Astrocyte of the spinal cord (primary cell): Measurements from ENCODE around the gene FAM240A.

Experiments used
- DNase-seq: peaks from one replicate; pipeline ENCODE4 v3.0.0; 2011; ENCODE audit warnings: low read depth, low spot score
- H3K4me3 ChIP-seq: 2 replicates; pipeline ENCODE4 v1.5.1; 2011; ENCODE audit warnings: low read depth, mild to moderate bottlenecking, low read length, moderate library complexity
- in situ Hi-C: cut with HindIII; loops from 2 replicates; pipeline ENCODE4 v1.10.0; 2017; ENCODE audit warnings: low sequenced_read_pairs
- TF ChIP-seq, protein P1 (sequence below): IDR thresholded peaks from 2 replicates; pipeline ENCODE4 v1.5.1; 2012; ENCODE audit warnings: low read depth, mild to moderate bottlenecking, low read length, inconsistent platforms

FAM240A gene

DNA sequence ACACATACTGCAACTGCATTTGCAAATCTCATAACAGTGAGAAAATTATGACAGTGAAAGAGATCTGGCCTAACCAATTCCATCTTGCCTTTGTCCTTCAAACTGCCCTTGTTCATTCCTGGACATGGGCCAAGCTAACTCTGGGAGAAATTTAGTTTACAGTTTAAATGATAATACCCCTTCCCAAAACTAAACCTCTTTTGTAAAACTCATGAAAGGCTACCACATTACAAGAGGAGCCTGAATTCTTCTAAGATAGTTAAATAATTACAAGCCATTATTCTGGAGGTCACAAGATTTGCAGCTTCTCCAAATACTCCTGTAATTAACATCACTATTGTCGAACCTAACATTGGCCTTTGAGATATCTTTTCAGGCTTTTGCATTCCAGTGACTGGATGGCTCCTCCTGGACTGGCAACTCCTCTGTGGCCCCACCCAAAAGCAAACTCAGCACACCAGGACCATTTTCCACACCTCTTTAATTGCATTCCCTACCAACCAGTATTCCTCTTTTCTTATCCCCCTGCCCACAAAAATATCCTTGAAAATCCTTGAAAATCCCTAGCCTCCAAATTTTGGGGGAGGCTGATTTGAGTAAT lies 8.8 kb upstream of the FAM240A start:
- no peak for DNase-seq
- in situ Hi-C loops: no loop called here
- TF ChIP-seq, protein P1, sequence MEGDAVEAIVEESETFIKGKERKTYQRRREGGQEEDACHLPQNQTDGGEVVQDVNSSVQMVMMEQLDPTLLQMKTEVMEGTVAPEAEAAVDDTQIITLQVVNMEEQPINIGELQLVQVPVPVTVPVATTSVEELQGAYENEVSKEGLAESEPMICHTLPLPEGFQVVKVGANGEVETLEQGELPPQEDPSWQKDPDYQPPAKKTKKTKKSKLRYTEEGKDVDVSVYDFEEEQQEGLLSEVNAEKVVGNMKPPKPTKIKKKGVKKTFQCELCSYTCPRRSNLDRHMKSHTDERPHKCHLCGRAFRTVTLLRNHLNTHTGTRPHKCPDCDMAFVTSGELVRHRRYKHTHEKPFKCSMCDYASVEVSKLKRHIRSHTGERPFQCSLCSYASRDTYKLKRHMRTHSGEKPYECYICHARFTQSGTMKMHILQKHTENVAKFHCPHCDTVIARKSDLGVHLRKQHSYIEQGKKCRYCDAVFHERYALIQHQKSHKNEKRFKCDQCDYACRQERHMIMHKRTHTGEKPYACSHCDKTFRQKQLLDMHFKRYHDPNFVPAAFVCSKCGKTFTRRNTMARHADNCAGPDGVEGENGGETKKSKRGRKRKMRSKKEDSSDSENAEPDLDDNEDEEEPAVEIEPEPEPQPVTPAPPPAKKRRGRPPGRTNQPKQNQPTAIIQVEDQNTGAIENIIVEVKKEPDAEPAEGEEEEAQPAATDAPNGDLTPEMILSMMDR: no peak
- no peak overlapping the region for H3K4me3 ChIP-seq

DNA sequence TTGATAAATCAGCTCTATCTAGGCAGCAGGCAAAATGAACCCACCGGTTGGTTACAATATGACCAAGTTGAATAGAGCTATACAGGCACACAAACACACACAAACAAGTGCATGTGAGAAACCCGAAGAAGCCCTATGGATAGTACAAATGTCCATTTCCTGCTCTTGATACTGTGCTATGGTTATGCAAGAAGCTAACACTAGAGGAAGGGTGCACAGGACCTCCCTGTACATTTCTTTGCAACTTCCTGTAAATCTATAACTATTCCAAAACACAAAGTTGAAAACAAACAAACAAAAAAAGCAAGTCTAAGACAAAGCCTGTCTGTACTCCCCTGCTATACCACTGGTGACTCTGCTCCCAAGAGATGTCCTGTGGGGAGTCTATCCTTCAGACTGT lies 8.2 kb upstream of the FAM240A start:
- DNase-seq: no peak
- TF ChIP-seq, protein P1: no peak
- in situ Hi-C loops: no loop called here
- no peak overlapping the region for H3K4me3 ChIP-seq

DNA sequence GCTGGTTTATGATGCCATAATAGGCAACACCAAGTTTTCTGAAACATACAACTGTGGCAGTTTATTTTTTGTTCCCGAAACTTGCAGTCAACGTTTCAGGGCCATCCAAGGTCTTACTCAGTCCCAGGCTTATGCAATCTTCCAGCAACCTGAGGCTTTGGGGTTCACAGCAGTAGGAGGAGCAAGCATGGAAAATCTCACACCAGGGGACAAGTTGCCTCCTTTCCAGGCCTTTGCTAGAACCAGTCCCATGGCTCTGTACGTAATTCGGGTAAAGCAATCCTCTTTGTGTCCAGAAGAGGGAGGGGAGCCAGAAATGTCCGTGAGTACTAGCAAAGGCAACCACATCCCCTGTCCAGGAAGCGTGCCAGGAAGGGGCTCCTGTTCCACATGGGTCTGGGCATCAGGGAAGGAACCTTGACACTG lies 4.7 kb upstream of the FAM240A start:
- no peak overlapping the region for H3K4me3 ChIP-seq
- in situ Hi-C loops: no loop called here
- DNase-seq: peak; percentile 3
- TF ChIP-seq, protein P1: peak; percentile 13

DNA sequence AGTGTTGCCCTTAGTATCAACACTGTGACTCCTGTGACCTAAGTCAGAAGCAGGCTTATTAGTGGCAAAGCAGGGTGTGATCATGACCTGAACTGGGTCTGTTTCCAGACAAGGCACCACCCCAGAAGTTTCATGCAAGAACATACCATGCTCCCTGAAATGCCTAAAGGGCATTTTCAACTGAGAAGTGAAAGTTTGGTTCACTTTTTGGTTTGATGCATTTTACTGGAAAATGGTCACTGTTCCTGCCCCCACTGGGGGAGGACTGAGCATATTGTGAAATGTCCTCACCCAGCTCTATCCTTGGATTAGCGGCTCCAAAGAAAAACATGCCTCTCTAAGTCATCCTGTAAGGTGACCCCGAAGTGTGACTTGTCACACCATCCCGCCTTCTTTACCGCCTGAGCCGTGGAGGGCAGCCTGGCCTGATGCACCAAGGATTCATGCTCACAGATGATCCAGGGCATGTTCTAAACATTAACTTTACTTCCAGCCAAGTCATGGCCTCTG lies 3.1 kb upstream of the FAM240A start:
- TF ChIP-seq, protein P1: no peak
- in situ Hi-C loops: no loop called here
- H3K4me3 ChIP-seq: no peak overlapping the region
- no peak for DNase-seq

DNA sequence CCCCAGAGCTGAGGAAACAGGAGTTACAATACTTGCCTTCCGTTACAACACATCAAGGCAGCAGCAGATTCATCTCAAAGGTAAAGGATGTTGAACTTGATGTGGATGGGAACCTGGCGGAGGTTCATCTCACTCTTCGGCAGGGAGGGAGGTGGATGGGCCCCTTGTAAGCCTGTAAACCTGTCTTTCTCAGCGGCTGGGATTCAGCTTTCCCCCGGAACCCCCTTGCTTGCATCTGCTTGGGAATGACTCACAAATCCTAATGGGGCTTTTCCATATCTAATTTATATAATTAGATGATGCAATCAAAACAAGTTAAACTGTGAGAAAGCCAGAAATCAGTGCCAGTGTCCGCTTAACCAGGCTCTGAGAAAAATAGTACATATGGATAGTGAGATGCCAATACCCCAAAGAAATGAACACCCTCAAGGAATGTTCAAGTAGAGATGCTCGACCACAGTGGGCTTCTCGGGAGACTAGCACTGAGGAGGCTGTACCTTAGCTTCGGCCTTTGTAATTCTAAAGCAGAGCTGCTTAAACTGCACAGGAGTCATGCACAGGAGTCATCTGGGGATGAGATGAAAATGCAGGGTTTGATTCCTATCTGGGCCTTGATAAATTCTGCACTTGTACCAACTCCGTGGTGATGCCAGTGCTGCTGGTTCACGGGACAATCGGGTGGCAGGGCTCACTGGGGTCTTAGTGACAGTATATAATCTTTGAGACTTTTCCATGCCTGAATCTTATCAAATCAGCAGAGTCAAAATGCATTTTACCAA lies 2.2 kb upstream of the FAM240A start:
- no peak for DNase-seq
- in situ Hi-C loops: no loop called here
- H3K4me3 ChIP-seq: no peak overlapping the region
- TF ChIP-seq, protein P1: no peak

DNA sequence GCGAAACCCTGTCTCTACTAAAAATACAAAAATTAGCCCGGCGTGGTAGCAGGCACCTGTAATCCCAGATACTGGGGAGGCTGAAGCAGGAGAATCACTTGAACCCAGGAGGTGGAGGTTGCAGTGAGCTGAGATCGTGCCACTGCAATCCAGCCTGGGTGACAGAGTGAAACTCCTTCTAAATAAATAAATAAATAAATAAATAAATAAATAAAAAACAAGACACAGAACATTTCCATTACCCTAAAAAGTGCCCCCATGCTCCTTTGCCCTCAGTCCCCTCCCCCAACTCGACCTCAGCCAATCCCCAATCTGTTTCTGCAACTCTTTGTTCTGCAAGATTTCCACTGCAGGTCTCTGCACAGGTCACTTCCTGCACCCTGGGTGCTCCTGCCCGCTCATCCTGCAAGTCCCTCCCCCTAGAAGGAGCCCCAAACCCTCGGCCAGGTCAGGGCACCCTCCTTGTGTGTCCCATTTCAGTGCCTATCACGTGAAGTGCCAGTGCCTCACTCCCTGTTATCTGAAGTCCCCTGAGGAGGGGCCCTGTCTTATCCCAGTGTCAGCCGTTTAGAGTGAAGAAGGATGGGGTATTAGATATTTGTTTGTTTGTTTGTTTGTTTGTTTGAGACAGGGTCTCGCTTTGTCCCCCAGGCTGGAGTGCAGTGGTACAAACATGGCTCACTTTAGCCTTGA lies 1.1 kb downstream of the FAM240A start:
- in situ Hi-C loops: no loop called here
- H3K4me3 ChIP-seq: no peak overlapping the region
- TF ChIP-seq, protein P1: no peak
- DNase-seq: no peak
